ENCODE measurements around the gene DVL2. TPM values are rescaled to one million over a fixed set of nuclear protein-coding genes. Genes with fewer than 3 reads are reported as not detected.

The DVL2 gene
- total RNA-seq, 1 experiment from 2014 or later, result 82.9 TPM

DNA sequence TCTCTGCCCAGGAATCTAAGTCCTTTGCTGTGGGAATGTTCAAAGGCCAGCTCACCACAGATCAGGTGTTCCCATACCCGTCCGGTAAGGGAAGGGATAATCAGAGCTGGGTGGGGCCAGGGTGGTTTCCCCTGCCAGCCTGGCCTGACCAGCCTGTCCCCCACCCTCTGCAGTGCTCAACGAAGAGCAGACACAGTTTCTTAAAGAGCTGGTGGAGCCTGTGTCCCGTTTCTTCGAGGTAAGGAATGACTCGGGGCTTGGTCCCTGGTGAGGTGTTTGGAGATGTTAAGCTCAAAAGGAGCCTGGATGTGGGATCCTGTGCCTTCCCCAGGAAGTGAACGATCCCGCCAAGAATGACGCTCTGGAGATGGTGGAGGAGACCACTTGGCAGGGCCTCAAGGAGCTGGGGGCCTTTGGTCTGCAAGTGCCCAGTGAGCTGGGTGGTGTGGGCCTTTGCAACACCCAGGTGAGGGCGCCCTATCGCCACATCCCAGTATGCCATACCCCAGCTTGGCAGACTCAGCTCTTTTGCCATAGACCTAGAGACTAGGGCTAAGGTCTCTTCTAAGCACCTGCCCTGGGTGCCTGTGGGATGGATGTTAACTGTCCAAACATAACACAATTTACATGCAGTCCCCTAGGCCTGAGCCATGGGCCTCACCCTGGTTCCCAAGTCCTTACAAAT is 13.6 kb downstream of the DVL2 start:
- Mint-ChIP-seq H3K27me3 (ENCODE audit: low read depth) (peaks cover 1% of the 10 kb centered on the region; the same call in 1 of the 2 replicates), H3K27ac (peak overlapping the region; percentile 57 to 96 (median 60); a peak in 5 of 7 replicates), H3K4me3 (peak overlapping the region; percentile 95 to 97), H3K4me1 (peaks cover 45 to 46% of the 10 kb centered on the region in 2 experiments), H3K9me3 (no peaks in the 10 kb centered on the region; a peak in 1 of 5 replicates), H3K36me3 (ENCODE audit: insufficient read depth in 1 of 3, low read depth in 3 of 3) (peaks cover 15 to 52% (median 40%) of the 10 kb centered on the region in 3 experiments; a peak in 6 of 7 replicates)
- Histone ChIP-seq H3K56ac (ENCODE audit: insufficient read length, low read depth, low read length) (no peak overlapping the region), H2BK15ac (ENCODE audit: low read depth, low read length) (no peak overlapping the region), H3K4me1 (ENCODE audit: insufficient read depth, low read length) (no peaks in the 10 kb centered on the region; the same call in 1 of the 2 replicates), H3K23ac (ENCODE audit: insufficient read length, low read depth, low read length) (no peak overlapping the region), H3K18ac (ENCODE audit: insufficient read length, low read depth, low read length) (no peak overlapping the region), H3K79me1 (ENCODE audit: insufficient read depth, low read depth, low read length, poor library complexity, severe bottlenecking) (no peaks in the 10 kb centered on the region), H3K23me2 (ENCODE audit: insufficient read length, low read depth, low read length, poor library complexity, severe bottlenecking) (peaks cover 15% of the 10 kb centered on the region), H2BK120ac (ENCODE audit: low read depth, low read length, poor library complexity, severe bottlenecking) (no peak overlapping the region), H3K9ac (ENCODE audit: extremely low read depth, insufficient read length, low read length) (no peak overlapping the region), H3K27me3 (ENCODE audit: insufficient read depth, low read length) (no peaks in the 10 kb centered on the region), H4K8ac (replicated peaks; ENCODE audit: insufficient read length, low read depth, low read length) (no peak overlapping the region), H2BK20ac (ENCODE audit: low read depth, low read length, poor library complexity, severe bottlenecking) (no peak overlapping the region), H3K14ac (ENCODE audit: insufficient read depth, low read length) (no peak overlapping the region), H2AK5ac (ENCODE audit: insufficient read length, low read length) (no peak overlapping the region), H3K9me3 (ENCODE audit: control insufficient read depth, low read depth, low read length) (no peaks in the 10 kb centered on the region), H2BK12ac (ENCODE audit: insufficient read length, low read depth, low read length) (no peak overlapping the region), H4K91ac (ENCODE audit: insufficient read length, low read depth, low read length) (no peak overlapping the region), H4K5ac (ENCODE audit: insufficient read length, low read depth, low read length) (no peak overlapping the region), H3K27ac (ENCODE audit: insufficient read length, low read depth, low read length) (no peak overlapping the region), H3K4me2 (ENCODE audit: insufficient read depth, insufficient read length, low read length) (peak overlapping the region; percentile 84), H2BK5ac (ENCODE audit: insufficient read length, low read length) (no peak overlapping the region), H4K20me1 (ENCODE audit: control insufficient read depth, insufficient read depth, insufficient read length) (no peaks in the 10 kb centered on the region), H2AFZ (ENCODE audit: low read length) (no peak overlapping the region), H3T11ph (ENCODE audit: low read length) (no peak overlapping the region), H3K79me2 (ENCODE audit: insufficient read depth, low read length) (no peaks in the 10 kb centered on the region), H3K4ac (ENCODE audit: low read depth, low read length) (no peak overlapping the region)
- no CpG with 5 or more reads among the region's 11 CpGs for WGBS (ENCODE audit: extremely low coverage, insufficient read length, low lambda C conversion rate)
- peak; percentile 85 for DNase-seq
- TF ChIP-seq, protein P1, sequence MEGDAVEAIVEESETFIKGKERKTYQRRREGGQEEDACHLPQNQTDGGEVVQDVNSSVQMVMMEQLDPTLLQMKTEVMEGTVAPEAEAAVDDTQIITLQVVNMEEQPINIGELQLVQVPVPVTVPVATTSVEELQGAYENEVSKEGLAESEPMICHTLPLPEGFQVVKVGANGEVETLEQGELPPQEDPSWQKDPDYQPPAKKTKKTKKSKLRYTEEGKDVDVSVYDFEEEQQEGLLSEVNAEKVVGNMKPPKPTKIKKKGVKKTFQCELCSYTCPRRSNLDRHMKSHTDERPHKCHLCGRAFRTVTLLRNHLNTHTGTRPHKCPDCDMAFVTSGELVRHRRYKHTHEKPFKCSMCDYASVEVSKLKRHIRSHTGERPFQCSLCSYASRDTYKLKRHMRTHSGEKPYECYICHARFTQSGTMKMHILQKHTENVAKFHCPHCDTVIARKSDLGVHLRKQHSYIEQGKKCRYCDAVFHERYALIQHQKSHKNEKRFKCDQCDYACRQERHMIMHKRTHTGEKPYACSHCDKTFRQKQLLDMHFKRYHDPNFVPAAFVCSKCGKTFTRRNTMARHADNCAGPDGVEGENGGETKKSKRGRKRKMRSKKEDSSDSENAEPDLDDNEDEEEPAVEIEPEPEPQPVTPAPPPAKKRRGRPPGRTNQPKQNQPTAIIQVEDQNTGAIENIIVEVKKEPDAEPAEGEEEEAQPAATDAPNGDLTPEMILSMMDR (conservative IDR thresholded peaks at IDR 0.05), result peak; percentile 67

Data from H9 (cell line).